CD4-positive, alpha-beta T cell treated with Interleukin-10 for 1 hour (primary cell): Measurements from ENCODE around the gene PM20D2.
"Not testable (repeated sequence)": the region's sequence is repeated elsewhere in the genome, so short reads cannot be mapped to it uniquely, and the experiment has no call there.

ENCODE experiments used
- DNase-seq: peaks from one replicate; pipeline ENCODE4 v3.0.0-alpha.2; 2020

The PM20D2 gene, protein sequence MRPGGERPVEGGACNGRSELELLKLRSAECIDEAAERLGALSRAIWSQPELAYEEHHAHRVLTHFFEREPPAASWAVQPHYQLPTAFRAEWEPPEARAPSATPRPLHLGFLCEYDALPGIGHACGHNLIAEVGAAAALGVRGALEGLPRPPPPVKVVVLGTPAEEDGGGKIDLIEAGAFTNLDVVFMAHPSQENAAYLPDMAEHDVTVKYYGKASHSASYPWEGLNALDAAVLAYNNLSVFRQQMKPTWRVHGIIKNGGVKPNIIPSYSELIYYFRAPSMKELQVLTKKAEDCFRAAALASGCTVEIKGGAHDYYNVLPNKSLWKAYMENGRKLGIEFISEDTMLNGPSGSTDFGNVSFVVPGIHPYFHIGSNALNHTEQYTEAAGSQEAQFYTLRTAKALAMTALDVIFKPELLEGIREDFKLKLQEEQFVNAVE

DNA sequence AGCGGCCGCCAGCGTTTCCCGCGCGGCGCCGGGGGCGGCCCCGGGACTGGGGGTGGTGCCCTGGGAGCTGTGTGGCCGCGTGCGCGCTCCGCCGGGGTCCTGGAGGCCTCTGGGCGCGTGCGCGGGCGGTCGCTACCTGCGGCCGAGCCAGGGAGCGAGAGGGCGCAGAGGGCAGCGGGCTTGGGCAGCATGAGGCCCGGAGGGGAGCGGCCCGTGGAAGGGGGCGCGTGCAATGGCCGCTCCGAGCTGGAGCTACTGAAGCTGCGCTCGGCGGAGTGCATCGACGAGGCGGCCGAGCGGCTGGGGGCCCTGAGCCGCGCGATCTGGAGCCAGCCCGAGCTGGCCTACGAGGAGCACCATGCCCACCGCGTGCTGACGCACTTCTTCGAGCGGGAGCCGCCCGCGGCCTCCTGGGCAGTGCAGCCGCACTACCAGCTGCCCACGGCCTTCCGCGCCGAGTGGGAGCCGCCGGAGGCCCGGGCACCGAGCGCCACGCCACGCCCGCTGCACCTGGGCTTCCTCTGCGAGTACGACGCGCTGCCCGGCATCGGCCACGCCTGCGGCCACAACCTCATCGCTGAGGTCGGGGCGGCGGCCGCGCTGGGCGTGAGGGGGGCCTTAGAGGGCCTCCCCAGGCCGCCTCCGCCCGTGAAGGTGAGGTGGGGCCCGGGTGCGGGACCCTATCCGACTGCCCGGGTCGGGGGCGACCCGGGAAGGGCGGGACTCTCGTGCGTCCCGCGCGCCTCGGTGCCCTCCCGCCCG is at the start of gene PM20D2:
Gene PM20D2 (plus strand): TSS at position 100 of the 762 bp plus-strand sequence. CDS start 90 bp downstream, at position 190.
- DNase-seq = peak; percentile 64

DNA sequence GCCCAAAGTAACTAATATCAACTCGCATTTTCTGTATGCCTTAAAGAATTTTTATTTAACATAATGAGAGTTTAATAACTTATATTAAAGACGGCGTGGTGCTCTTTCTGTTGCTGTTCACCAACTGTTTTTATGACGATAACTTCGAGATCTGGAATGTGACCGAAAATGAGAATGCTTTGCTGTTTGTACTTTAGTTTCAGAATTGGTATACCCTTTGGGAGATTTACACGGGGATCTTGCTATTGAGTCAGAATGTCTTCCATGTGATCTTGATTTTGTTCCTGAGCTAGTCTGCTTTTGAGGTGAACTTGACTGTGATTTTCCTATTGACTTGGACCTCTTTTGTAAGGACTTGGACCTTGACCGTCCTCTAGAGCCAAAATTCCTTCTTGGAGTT is 47.4 kb upstream of the PM20D2 start:
- DNase-seq = no peak

DNA sequence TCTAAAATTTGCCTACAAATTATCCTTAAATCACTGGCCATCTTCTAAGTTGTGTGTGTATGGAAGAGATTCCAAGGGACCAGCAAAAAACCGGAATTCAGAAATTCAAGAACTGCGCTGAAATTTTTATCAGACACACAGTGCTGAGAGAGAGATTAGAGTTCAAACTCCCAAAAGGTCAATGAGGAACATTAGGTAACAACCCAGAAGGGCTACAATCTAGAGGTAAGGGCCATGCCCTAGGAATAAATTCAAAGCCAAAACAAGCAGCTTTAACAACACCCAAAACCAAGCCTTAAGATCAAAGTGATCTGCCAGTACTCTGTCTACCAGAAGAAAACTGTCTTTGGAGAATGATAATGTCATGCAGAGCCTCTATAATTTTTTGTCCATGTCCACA is 45.7 kb upstream of the PM20D2 start:
- no peak for DNase-seq

DNA sequence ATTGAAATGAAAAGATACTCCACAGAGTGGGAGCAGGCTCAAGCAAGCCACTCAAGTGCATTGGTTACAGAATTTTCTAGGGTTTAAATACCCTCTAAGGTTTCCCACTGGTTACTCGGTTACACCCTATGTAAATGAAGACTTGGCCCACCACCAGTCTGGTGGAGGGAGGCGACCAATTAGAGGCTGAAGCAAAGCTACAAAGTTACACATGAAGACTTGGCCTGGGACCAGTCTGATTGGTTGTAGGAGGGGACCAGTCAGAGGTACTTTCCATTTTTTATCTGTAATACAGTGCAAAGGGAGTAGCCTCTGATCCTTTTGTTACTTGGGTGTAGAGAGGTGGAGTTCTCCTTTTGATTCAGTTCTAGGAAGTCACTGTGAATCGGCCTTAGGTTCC is 35.6 kb upstream of the PM20D2 start:
- DNase-seq = no peak

DNA sequence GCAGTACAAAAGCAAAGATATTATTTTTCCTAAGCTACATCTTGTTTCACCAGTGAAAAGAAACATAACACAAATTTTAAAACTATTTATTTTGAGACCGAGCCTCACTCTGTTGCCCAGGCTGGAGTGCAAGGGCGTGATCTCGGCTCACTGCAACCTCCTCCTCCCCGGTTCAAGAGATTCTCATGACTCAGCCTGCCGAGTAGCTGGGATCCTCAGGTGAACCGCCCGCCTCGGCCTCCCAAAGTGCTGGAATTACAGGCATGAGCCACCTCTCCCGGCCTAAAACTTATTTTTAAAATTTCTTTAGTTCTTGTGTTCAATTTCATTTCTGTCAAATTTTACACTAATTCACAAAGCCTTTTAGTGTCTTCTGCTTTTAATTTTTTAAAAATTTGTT is 33.9 kb upstream of the PM20D2 start:
- DNase-seq = no peak

DNA sequence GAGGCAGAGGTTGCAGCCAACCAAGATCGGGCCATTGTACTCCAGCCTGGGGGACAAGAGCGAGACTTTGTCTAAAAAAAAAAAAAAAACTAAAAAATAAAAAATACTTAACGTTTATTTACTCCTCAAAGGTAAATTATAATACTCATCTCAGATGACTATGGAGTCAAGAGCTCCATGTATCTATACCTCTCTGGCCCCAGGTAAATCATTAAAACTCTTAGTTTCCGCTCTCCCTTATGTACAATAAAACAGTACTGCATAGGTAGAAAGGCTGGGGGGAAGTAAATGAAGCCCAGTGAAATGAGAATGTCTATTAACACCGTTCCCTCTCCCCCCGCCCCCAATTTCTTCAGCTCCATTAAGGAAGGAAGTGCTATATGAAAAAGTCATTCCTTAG is 29.2 kb upstream of the PM20D2 start:
- DNase-seq = no peak

DNA sequence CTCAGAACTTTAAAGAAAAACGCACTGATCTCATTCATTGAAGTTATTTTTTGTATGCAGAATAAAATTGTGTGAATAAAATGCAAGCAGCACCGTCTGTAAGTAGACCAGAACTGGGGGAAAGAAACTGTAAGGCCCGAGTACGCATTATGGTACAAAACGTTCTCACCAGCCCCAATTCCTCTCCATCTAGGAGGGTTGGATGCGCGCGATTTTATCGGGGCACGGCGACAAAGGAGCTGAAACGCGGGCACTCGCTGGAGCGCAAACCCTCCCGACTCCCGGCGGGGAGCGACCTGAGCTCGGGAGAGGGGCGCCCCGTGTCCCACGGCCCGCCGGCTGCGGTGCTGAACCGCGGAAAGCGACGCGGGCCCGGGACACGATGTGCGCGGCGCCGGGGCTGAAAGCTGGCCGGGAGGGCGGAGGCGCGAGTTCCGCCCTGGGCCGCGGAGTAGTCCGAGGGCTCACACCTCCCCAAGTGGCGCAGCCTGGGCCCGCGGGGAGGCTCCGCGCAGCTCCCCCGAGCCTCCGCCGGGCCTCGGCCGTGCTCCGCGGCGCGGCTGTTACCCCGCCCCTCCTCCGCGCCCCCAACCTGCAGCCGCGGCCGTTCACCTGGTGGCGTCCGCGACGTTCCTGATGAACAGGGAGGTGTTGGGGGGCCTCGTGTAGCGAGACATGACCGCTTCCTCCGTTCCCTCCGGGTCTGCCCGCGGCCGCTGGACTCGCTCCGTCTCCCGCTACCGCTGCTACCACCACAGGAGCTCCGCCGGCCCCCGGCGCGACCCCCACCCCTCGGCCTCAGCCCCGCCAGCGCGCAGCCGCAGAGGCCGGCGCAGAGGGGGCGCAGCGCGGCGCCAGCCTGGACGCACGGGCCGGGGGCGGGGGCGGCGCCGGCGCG is 28.4 kb upstream of the PM20D2 start, which contains the start of gene SRSF12:
Gene SRSF12 (minus strand): TSS at position 861 of the 898 bp plus-strand sequence. CDS start 184 bp downstream, at position 677.
- peak; percentile 43 for DNase-seq

DNA sequence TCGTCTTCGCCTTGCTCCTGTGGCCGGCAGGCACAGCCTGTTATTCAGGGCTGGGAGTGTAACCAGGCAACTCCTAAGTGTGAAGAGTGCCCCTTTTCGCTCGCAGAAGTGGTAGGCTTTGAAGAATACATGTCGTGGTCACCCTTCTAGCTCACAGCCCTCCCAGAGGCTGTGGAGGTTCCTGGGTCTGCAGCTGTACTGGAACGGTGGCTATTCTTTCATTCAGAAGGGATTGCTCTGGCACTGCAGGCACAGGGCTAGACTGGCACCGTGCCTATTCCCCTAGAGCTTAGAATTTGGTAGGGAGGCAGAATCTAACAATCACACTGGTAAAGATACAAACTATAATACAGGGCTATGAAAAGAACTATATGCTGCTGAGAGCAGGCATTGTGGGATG is 26.9 kb upstream of the PM20D2 start:
- no peak for DNase-seq

DNA sequence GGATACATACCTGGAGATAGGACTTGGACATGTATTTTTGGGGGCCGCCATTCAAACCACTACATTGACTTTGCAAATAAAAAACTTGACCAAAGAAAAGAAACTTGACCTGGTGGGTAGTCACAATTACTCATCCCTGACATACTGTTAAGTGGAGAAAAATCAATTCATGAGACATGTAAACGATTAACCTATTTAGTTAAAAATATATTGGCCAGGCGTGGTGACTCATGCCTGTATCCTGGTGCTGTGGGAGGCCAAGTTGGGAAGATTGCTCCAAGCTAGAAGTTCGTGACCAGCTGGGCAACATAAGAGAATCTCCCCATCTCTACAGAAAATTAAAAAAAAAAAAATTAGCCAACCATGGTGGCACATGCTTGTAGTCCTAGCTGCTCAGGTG is 25.5 kb upstream of the PM20D2 start:
- DNase-seq = no peak

DNA sequence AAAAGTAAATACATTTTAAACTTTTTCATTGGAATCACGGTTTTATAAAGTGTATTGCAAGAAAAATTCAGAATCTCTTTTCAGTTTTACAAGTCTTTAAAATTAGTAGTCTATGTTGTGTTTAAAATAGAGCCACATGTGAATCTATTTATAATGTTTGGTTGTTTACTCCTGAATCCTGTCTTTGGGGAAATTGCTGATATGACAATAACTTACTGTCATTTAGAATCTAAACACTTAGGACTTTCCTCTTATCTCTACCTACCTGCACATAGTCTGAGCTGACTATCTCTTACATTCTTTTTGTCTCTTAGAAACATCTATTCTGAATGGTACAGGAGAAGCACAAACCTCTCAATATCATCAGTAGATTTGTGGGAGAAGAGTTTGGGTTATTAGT is 23.9 kb upstream of the PM20D2 start:
- no peak for DNase-seq

DNA sequence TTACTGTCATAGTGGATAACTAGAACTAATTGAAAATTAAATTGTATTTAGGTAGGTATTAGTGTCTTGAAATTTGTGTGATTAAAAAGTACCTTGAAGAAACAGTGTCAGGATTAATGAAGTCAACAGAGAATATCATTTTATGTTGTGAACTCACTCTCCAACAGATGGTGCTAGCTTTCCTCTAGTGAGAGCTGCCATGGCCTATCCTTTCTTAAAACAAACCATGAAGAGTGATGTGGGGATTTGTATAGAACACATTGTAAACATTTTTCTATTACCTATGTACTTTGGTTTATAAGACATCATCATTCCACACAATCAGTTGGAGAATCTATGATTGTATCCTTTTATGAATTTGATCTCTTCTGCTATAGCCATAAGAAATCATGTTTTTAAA is 23.2 kb upstream of the PM20D2 start:
- peak; percentile 42 for DNase-seq

DNA sequence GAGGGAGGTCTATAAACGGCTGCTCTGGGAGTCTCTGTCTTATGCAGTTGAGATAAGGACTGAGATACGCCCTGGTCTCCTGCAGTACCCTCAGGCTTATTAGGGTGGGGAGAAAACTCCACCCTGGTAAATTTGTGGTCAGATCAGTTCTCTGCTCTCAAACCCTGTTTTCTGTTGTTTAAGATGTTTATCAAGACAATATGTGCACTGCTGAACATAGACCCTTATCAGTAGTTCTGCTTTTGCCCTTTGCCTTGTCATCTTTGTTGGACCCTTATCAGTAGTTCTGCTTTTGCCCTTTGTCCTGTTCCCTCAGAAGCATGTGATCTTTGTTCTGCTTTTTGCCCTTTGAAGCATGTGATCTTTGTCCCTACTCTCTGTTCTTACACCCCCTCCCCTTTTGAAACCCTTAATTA is 17.6 kb upstream of the PM20D2 start:
- not testable (repeated sequence) for DNase-seq

DNA sequence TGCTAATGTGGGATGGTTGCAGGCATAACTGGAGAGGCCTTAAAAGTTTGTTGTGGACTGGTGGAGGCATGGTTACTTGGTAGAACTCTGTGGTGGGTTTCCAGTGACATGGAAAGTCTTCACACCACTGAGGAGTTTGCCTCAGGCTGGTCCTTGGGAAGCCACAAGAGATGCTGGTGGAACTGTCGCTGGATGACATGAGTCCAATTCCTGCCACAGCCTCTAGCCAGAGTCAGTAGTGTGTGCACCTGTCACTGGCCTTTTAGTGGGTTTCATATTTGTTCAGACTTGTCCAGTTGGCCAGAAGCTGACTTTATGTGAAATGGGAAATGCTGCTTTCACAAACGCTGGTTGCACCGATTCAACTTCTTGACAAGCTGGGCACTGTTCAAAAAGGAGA is 14.3 kb upstream of the PM20D2 start:
- no peak for DNase-seq

DNA sequence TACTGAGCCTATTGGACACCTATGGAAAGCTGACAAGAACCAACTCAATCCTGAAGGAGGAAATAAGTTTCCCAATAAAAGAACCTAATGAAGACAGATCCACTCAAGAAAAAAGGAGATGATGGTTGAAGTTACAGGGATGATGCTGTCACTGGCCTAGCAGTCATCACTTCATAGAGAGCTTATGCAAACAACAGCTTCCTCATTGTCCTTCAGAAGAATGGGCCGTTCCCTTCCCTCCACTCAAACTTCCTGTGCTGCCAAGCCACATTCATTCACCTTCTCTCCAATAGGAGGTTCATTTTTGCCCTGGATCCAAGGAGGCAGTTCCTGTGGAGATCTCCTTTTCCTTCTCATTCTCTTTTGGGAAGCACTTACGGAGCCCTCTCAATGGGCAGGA is 13.8 kb upstream of the PM20D2 start:
- DNase-seq = no peak

DNA sequence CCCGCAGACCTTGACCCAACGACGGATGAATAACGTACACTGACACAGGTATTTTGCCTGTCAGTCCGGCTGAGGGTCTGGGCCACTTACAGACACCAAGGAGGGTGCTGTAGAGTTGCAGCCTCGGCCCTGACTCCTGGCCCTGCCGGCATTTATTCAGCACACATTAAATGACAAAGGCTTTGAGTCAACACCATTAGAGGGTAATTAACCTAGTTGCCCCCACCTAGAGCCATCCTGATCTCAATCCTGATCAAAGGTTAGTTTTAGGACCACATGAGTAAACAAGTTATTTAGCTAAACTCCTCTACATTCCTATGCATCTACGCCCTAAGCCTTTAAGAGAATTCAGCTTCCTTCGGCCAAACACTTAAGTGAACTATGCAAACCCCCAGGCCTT is 11.9 kb upstream of the PM20D2 start:
- DNase-seq = no peak

DNA sequence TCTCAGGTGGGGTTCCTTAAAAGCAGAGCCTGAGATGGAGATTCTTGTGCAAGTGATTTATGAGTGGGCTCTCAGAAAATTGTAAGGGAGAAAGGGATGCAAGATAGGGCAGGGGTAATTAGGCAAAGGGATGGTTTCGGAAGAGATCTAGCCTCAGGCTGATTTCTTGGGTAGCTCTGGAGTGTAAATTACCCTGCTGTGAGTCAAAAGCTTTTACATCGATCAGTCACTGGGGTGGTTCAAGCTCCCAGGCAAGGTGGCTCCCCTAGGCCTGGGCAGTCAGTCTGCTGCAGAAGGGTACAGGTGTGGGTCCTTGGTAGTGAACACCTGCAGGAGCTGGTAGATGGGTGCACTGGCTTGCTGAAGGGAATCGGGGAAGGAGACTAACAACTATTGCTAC is 11.1 kb upstream of the PM20D2 start:
- no peak for DNase-seq

DNA sequence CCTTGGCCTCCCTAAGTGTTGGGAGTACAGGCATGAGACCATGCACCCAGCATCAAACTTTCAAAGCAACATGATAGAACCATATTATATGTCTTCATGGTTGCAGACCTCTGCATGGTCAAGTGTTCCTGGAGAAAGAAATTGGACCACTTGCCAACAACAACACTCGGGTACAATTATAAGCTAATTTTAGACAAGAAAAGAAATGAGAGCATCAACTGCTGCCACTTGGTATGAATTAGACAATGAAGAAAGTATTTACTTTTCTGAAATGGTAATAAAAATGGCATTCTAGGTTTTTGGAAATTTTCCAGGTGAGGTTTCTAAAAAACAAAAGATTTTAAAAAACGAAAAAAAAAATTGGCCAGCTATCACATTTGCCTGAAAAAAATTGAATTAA is 7.7 kb upstream of the PM20D2 start:
- DNase-seq = no peak

DNA sequence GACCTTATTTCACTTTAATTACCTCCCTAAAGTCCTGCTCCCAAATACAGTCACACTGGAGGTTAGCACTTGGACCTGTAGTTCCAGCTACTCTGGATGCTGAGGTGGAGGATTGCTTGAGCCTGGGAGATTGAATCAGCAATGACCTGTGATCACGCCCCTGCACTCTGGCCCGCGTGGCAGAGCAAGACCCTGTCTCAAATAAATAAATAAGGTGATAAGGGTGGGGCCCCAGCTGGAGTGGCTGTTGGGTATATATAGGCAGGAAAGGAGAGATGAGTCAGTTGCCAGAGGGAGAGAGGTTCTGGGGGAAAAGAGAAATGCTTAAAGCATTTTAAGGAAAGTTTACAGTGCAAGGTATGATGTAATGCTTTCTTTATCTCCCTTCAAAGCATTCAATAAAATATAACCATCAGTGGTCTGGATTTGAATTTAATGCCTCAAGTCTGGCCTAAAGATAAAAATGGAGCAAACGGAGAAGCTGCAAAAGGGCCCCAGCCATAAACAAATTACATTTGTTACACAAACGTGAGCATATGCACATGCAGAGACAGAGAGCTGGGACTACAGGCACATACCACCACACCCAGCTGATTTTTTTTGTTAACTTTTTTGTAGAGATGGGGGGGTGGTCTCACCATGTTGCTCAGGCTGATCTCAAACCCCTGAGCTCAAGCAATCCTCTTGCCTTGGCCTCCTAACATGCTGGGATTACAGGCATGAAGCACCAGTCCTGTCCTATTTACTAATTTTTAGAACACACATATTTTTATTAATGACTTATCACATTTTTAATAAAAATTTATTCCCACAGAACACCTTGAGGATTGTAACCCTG is 6.1 kb upstream of the PM20D2 start:
- DNase-seq = no peak

DNA sequence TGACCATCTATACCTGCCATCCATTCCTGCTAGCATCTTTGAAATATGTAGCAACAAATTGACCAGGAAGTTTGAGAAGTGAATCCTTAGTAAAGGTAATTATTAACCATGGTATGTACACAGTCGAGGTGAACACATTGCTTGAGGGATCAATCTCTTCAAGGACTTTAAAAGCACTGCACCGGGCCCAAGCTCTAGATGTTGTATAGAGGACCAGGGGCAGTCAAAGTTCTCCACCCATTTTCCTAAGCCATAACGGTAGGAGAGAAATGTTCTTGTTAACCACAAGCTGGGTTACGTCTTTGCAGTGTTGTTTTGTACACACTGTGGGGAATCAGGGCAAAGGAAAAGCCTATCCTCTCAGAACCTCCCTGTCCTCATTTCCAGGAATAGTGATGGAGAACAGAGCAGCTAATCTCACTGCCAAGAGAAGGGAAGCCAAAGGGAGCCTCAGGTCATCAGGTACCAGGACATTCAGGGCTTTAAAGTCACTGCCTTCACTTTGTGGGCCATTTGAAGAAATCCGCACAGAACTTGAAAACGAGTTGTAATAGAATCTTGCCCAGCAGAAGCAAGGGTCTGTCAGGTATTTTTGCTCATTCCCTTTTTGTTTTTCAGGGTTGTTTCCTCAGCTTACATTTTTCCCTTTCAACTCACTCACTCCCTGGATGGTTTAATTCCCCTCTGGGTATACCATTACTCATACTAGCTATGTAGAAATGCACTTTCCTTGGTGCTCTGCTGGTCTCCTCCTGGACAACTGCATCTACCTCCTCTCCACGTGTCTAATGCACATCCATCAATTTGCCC is 5.3 kb upstream of the PM20D2 start:
- DNase-seq = no peak

DNA sequence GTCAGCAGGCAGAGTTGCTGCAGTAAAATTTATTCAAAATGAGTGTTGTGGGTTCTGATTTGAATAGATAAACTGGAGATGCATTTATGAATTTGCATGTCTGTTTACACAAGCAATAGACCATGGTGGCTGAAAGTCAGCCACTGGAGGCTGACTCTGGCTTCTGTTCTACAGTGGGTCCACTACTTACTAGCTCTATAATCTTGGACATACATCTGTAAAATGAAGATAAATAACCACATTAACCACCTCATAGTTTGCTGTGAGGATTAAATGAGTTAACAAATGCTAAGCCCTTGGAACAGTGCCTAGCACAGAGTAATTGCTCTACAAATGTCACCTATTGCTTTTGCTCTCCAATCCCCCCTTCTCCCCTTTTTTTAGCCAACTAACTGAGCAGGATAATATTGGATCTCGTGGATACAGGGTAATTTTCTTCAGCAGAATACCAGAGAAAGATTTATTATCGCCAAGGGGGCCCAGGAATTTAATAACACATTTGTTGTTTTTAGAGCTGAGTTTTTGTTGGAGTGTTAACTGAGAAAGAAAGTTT is 1.4 kb upstream of the PM20D2 start:
- DNase-seq = no peak
